NCI-H2196 (cell line): Measurements from ENCODE around the gene LHFPL3.

Experiments used
- DNase-seq: peaks from one replicate; lab custom pipeline; 2025; ENCODE audit not compliant: unreplicated experiment; lab: John Stamatoyannopoulos, UW

The LHFPL3 gene

DNA sequence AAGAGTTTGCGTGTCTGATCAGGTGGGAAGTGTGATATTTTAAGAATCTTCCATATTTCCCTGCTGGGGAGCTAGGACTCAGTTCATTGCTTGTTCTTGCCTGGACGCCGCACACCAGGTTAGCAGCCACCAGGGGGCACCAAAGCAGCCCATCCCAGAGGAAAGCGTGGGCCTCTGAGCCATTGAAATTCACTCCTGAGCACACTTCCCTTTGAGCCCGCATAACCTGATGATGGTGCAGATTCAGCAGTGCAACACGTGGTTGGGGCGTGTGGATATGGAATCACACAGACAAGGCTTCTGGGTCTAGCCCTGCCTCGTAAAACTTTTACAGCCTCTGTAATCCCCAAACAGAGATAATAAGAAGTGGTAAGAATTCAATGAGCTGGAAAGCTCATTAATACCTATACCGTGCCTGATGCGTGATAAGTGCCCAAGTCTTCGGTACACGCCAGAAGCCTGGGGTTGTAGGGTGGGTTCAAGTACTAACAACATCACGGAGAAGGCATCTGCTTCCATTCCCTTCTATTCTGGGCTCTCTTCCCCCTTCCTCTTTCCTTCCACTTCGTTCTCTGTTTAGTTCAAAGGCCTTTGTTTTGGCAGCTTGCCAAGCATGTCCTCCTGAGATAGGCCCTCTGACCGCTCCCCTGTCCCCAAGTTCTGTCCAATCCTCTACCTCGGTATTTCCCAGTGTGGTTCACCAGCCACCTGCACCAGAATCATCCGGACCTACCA is 555.5 kb downstream of the LHFPL3 start:
- peak; percentile 68 for DNase-seq

GRCh38 chr7:104886651-104887050 is 558.2 kb downstream of the LHFPL3 start:
- DNase-seq = no peak

GRCh38 chr7:104890216-104890615 is 561.8 kb downstream of the LHFPL3 start:
- no peak for DNase-seq

- no peak for DNase-seq
Observed at GRCh38 chr7:104891949-104892348, 563.5 kb downstream of the LHFPL3 start.

DNA sequence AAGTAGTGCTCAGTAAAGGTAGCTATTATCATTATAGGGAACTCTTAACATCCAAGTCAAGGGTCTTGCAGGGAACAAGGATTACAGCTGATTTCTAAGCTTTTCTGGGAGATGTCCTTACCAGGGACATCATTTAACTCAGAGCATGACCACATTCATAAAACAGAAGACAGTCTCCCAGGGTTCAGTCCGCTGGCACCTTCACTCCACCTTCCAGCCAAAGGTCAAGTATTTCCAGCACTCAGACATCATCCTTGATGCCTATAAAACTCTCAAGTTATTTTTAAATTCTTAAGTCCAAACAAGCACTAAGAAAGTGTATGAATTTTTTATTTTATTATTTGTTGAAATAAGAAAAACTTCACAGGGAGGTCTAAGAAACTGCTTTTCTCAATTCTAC is 565.9 kb downstream of the LHFPL3 start:
- DNase-seq = no peak

GRCh38 chr7:104894726-104895521 is 566.5 kb downstream of the LHFPL3 start:
- DNase-seq = no peak

- no peak for DNase-seq
Observed at GRCh38 chr7:104895522-104896236, 567.3 kb downstream of the LHFPL3 start.

DNA sequence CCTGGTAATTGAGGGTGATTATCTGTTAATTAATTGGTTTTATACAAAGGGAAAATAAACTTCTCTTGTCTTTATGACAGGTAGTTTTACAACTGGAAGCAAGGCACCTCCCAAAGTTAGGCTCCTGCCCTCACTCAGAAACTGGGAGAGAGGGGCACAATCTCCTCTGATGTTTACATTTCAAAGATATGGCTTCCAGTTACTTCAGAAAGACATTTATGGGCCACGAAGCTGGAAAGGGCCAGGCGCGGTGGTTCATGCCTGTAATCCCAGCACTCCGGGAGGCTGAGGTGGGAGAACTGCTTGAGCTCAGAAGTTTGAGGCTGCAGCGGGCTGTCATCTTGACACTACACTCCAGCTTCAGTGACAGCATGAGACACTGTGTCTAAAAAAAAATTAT is 570.0 kb downstream of the LHFPL3 start:
- no peak for DNase-seq

- no peak for DNase-seq
Observed at GRCh38 chr7:104900525-104901239, 572.3 kb downstream of the LHFPL3 start.

DNA sequence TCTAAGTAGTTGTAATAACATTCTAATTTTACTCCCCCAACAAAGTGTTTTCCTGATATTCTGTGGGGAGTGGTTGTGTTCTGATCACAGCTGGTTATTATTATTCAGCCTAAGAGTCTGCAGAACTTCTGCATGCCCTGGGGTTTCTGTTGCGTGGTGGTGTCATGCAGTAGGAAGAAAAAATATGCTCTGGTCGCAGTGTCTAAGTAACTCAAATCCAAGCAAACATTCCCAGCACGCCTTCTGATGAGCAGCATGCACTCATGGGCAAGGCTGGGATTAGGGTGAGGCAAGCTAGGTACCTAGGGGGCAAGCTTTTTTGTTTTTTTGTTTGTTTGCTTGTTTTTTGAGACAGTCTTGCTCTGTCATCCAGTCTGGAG is 572.8 kb downstream of the LHFPL3 start:
- no peak for DNase-seq

DNA sequence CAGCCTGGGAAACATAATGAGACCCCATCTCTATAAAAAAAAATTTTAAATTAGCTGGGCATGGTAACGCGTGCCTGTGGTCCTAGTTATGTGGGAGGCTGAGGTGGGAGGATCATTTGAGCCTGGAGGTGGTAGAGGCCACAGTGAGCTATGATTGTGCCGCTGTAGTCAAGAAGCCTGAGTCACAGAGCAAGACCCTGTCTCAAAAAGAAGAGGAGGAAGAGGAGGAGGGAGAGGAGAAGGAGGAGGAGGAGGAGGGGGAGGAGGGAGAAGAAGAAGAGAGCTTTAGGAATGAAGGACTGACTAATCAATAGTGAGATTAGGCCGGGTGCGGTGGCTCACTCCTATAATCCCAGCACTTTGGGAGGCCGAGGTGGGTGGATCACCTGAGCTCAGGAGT is 573.8 kb downstream of the LHFPL3 start:
- no peak for DNase-seq

DNA sequence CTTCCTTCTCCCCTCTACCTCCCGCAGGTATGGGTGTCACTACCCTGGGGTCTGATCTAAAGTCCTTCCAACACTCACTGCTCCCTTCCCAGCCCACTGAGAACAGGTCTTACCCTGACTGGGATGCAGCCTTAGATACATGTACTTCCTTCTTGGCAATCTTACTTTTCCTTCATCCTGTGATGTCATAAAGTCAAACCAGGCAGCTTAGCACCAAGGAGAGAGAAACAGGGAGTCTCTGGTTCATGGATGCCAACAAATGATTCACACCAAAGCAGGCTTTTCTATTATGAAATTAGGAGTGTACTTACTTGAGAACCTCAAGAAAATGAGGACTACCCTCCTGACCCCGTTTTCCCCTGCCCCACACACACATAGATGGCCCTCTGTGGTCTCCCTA is 574.6 kb downstream of the LHFPL3 start:
- DNase-seq = no peak

GRCh38 chr7:104903846-104904245 is 575.4 kb downstream of the LHFPL3 start:
- no peak for DNase-seq

GRCh38 chr7:104906032-104906431 is 577.6 kb downstream of the LHFPL3 start:
- DNase-seq = no peak

DNA sequence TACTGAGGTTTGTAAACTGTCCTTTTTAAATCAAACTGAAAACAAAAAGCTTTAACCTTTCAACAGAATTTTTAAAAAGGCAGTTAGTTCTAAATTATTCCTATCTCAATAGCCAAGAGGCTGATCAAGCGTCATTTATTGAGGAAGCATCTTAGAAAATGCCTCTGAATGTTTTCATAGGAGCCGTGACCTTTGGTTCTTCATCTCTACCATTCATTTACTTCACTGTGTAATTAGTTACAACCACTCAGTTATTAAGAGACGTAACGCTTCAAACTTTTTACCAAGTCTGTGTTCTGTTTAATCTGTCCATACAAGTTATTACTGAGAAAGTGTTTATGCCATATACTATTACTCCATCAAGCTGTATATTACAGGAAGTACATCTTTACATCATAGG is 578.2 kb downstream of the LHFPL3 start:
- no peak for DNase-seq

DNA sequence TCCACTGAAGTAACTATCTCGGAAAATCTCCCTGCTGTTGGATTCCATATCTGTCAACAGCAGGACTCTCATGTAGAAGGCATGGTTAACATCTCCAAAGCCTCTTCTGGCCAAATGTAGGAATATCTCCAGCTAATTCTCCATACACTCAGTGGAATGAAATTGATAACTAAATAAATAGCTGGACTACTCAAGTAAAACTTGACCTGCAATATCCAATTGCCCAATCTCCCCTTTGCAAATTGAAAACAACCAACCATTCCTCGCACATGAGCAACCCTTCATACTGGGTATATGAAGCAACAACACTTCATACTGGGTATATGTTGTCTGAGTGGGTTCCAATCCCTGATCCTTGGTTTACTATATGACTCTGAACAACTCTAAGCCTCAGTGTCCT is 580.2 kb downstream of the LHFPL3 start:
- no peak for DNase-seq

DNA sequence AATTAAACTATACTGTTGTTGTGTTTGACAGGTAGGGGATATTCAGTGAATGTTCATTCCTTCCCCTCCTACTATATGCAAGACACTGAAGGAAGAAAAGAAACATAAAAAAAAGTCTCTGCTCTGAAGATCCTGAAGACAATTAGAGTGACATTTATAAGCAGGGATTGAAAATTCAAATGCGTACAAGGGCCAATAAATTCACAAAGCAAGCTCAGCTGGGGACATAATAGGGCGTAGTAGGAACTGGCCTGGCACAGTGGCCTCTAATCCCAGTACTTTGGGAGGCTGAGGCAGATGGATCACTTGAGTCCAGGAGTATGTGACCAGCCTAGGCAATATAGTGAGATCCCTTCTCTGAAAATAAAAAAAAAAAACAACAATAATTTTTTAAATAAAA is 580.7 kb downstream of the LHFPL3 start:
- DNase-seq = no peak

DNA sequence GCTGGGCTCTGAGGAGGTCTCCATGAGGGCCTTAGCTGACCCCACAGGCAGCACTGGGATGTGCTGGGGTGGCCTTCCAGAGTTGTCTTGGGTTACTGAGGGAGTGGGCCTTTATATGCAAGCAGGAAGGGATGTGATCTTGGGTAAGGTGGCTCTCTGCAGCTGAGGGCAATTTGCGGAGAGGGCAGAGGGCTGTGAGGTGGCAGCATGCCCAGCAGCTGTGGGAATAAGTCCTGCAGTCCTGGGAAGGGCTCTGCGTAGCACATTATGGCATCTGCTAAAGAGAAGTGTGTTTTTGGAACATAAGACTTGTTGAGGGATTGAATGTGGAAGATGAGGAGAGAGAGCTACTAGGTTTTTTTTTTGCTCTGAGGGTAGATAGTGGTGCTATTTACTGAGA is 586.0 kb downstream of the LHFPL3 start:
- no peak for DNase-seq

- no peak for DNase-seq
Observed at GRCh38 chr7:104921596-104921995, 593.2 kb downstream of the LHFPL3 start.

DNA sequence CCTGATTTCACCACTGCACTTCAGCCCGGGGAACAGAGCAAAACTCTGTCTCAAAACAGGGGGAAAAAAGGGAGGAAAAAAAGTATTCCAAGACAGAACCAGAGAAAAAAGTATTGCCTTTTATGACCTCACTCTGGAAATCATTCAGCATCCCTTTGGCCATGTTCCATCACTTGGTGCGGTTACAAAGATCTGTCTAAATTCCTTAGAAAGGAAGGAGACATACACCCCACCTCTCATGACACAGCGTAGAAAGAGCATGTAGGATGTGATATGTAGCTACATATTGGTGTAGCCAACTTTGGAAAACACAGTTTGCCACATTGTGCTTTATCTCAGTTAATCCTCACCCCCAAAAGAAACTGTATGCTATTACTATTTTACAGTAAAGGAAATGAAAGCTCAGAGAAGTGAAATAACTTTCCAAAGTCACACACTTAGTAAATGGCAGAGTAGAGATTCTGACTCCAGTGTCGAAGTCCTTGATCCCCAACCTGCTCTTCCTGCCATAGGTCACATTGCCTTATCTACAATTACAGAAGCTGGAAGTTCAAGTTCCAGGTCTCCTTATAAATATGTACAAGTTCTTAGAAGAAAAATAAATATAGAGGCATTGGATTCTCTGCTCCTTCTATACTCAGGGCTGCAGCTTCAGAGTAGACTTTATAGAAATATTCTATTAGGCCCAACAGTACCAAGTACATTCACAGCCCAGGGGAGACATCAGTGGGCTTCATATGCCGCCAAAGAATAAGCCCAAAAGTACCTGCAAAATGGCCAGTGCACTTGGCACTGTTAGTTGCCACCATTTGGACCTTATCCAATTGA is 594.0 kb downstream of the LHFPL3 start:
- DNase-seq = no peak
